ENCODE results near the gene LENEP. TPM values are rescaled to one million over a fixed set of nuclear protein-coding genes. Genes with fewer than 3 reads are reported as not detected.

Gene LENEP
- total RNA-seq, 1 experiment from 2014 or later: 2.8 TPM

DNA sequence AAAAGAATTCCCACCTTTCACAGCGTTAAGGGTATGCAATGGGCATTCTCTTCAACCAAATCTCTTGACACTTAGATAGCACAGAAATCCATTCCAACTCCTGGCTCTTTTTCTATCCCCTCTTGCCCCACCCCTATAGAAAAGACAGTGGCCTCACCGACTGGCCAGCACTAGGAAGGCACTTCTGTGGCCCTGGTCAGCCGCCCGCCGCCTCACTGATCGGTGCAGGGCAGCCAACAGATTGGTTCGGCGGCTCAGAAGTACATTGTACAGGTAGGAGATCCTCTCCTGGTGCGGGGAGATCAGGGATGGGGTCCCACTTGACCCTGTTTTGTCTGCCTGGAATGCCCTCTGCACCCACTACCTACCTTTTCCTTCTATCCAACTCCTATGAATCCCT, 30.9 kb downstream of the LENEP start:
- Mint-ChIP-seq H3K4me1 (peaks cover 15 to 32% of the 10 kb centered on the region in 2 experiments), H3K27me3 (ENCODE audit: low read depth) (peaks cover 12% of the 10 kb centered on the region), H3K4me3 (no peak overlapping the region), H3K27ac (no peak overlapping the region), H3K9me3 (no peaks in the 10 kb centered on the region), H3K36me3 (ENCODE audit: insufficient read depth in 1 of 3, low read depth in 3 of 3) (peaks cover 0 to 4% (median 3%) of the 10 kb centered on the region in 3 experiments; a peak in 1 of 7 replicates)
- Histone ChIP-seq H3K4me2 (ENCODE audit: insufficient read depth, insufficient read length, low read length) (no peak overlapping the region), H3K79me2 (ENCODE audit: insufficient read depth, low read length) (no peaks in the 10 kb centered on the region), H2BK15ac (ENCODE audit: low read depth, low read length) (no peak overlapping the region), H4K91ac (ENCODE audit: insufficient read length, low read depth, low read length) (no peak overlapping the region), H4K8ac (replicated peaks; ENCODE audit: insufficient read length, low read depth, low read length) (no peak overlapping the region), H3K23me2 (ENCODE audit: insufficient read length, low read depth, low read length, poor library complexity, severe bottlenecking) (no peaks in the 10 kb centered on the region), H3K18ac (ENCODE audit: insufficient read length, low read depth, low read length) (no peak overlapping the region), H3T11ph (ENCODE audit: low read length) (no peak overlapping the region), H4K5ac (ENCODE audit: insufficient read length, low read depth, low read length) (no peak overlapping the region), H3K4me1 (ENCODE audit: insufficient read depth, low read length) (no peaks in the 10 kb centered on the region), H2AFZ (ENCODE audit: low read length) (no peak overlapping the region), H2BK120ac (ENCODE audit: low read depth, low read length, poor library complexity, severe bottlenecking) (no peak overlapping the region), H3K27me3 (ENCODE audit: insufficient read depth, low read length) (no peaks in the 10 kb centered on the region), H3K56ac (ENCODE audit: insufficient read length, low read depth, low read length) (no peak overlapping the region), H3K79me1 (ENCODE audit: insufficient read depth, low read depth, low read length, poor library complexity, severe bottlenecking) (no peaks in the 10 kb centered on the region), H3K14ac (ENCODE audit: insufficient read depth, low read length) (no peak overlapping the region), H3K9ac (ENCODE audit: extremely low read depth, insufficient read length, low read length) (no peak overlapping the region), H3K23ac (ENCODE audit: insufficient read length, low read depth, low read length) (no peak overlapping the region), H2AK5ac (ENCODE audit: insufficient read length, low read length) (no peak overlapping the region), H3K27ac (ENCODE audit: insufficient read length, low read depth, low read length) (no peak overlapping the region), H2BK5ac (ENCODE audit: insufficient read length, low read length) (no peak overlapping the region), H3K4ac (ENCODE audit: low read depth, low read length) (no peak overlapping the region), H2BK12ac (ENCODE audit: insufficient read length, low read depth, low read length) (no peak overlapping the region), H4K20me1 (ENCODE audit: control insufficient read depth, insufficient read depth, insufficient read length) (no peaks in the 10 kb centered on the region), H2BK20ac (ENCODE audit: low read depth, low read length, poor library complexity, severe bottlenecking) (no peak overlapping the region), H3K9me3 (ENCODE audit: control insufficient read depth, low read depth, low read length) (no peaks in the 10 kb centered on the region)
- no peak for DNase-seq
- TF ChIP-seq, protein P1, sequence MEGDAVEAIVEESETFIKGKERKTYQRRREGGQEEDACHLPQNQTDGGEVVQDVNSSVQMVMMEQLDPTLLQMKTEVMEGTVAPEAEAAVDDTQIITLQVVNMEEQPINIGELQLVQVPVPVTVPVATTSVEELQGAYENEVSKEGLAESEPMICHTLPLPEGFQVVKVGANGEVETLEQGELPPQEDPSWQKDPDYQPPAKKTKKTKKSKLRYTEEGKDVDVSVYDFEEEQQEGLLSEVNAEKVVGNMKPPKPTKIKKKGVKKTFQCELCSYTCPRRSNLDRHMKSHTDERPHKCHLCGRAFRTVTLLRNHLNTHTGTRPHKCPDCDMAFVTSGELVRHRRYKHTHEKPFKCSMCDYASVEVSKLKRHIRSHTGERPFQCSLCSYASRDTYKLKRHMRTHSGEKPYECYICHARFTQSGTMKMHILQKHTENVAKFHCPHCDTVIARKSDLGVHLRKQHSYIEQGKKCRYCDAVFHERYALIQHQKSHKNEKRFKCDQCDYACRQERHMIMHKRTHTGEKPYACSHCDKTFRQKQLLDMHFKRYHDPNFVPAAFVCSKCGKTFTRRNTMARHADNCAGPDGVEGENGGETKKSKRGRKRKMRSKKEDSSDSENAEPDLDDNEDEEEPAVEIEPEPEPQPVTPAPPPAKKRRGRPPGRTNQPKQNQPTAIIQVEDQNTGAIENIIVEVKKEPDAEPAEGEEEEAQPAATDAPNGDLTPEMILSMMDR (conservative IDR thresholded peaks at IDR 0.05): no peak
- no CpG with 5 or more reads among the region's 9 CpGs for WGBS (ENCODE audit: extremely low coverage, insufficient read length, low lambda C conversion rate)
